ENCODE data around the gene MRPS35. TPM values are rescaled to one million over a fixed set of nuclear protein-coding genes. Genes with fewer than 3 reads are reported as not detected.

The MRPS35 gene
- total RNA-seq, 2 experiments from 2014 or later = 33.9 to 45.5 TPM

DNA sequence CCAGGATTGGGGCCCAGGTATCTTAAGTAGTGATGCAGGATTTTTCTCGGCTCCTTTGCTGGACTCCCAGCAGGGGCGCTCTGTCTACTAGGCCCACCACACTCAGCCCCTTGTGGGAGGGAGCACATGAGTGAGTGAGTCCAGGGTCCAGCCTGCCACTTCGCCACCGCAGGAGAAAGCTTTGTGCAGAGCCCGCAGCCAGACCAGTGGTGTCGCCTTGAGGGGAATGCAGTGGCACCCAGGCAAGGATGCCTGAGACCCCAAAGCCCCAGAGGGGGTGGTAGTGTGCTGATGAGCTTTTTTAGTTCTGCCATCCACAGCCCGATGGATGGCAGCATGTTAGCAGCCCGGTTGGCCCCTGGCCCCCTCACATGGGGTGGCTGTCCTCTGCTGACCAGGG lies 5.4 kb upstream of the MRPS35 start:
- CTCF ChIA-PET (ENCODE audit: unreplicated experiment) = no interaction called here
- Histone ChIP-seq H4K20me1 (ENCODE audit: insufficient read depth, low read length) (no peaks in the 10 kb centered on the region), H3K4me2 (ENCODE audit: low read length) (no peak overlapping the region), H3K4me3 (ENCODE audit: low read depth, low read length, poor library complexity, severe bottlenecking) (no peak overlapping the region), H2AFZ (ENCODE audit: low read length) (no peak overlapping the region), H3K9me3 (ENCODE audit: low read length) (no peaks in the 10 kb centered on the region), H3K36me3 (ENCODE audit: insufficient read depth, low read length) (no peaks in the 10 kb centered on the region), H3K4me1 (ENCODE audit: insufficient read depth, low read length, poor library complexity, severe bottlenecking) (peaks cover 5% of the 10 kb centered on the region), H3K27ac (ENCODE audit: low read depth, low read length, poor library complexity, severe bottlenecking) (no peak overlapping the region), H3K9me2 (ENCODE audit: insufficient read depth, low read length) (no peaks in the 10 kb centered on the region), H3K79me2 (ENCODE audit: insufficient read depth, low read depth, low read length) (peaks cover 2% of the 10 kb centered on the region; the same call in 1 of the 2 replicates)
- TF ChIP-seq, protein P1, sequence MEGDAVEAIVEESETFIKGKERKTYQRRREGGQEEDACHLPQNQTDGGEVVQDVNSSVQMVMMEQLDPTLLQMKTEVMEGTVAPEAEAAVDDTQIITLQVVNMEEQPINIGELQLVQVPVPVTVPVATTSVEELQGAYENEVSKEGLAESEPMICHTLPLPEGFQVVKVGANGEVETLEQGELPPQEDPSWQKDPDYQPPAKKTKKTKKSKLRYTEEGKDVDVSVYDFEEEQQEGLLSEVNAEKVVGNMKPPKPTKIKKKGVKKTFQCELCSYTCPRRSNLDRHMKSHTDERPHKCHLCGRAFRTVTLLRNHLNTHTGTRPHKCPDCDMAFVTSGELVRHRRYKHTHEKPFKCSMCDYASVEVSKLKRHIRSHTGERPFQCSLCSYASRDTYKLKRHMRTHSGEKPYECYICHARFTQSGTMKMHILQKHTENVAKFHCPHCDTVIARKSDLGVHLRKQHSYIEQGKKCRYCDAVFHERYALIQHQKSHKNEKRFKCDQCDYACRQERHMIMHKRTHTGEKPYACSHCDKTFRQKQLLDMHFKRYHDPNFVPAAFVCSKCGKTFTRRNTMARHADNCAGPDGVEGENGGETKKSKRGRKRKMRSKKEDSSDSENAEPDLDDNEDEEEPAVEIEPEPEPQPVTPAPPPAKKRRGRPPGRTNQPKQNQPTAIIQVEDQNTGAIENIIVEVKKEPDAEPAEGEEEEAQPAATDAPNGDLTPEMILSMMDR (conservative IDR thresholded peaks at IDR 0.05; ENCODE audit: low read length) = no peak; the same call in 1 of the 2 replicates
- no peak for TF ChIP-seq EZH2phosphoT487 (IDR thresholded peaks at IDR 0.05; ENCODE audit: borderline replicate concordance, low read depth, low read length)
- DNase-seq (ENCODE audit: low spot score) = no peak
- intact Hi-C loops (cut with micrococcal nuclease; ENCODE audit: unreplicated experiment) = no loop called here
- no TSS peak for BruUV-seq (replicated peaks)
- POLR2A ChIA-PET = no interaction called here

DNA sequence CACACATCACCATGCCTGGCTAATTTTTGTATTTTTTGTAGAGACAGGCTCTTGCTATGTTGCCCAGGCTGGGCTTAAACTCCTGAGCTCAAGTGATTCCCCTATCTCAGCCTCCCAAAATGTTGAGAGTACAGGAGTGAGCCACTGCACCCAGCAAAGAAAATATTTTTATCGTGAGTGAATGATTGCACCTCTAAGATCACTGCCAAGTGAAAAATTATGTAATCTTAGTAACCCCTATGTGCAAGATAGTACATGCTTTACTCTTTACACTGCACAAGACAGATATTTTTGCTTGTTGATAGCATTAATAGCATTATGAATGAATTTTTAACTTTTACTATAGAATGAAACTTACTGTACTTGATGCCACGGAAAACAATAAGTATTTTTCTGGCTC lies 3.4 kb upstream of the MRPS35 start:
- Histone ChIP-seq H3K9me3 (ENCODE audit: low read length) (no peaks in the 10 kb centered on the region), H3K4me3 (ENCODE audit: low read depth, low read length, poor library complexity, severe bottlenecking) (no peak overlapping the region), H3K79me2 (ENCODE audit: insufficient read depth, low read depth, low read length) (peaks cover 19% of the 10 kb centered on the region), H3K9me2 (ENCODE audit: insufficient read depth, low read length) (no peaks in the 10 kb centered on the region), H3K36me3 (ENCODE audit: insufficient read depth, low read length) (no peaks in the 10 kb centered on the region), H2AFZ (ENCODE audit: low read length) (no peak overlapping the region), H3K27ac (ENCODE audit: low read depth, low read length, poor library complexity, severe bottlenecking) (no peak overlapping the region), H4K20me1 (ENCODE audit: insufficient read depth, low read length) (no peaks in the 10 kb centered on the region; the same call in 1 of the 2 replicates), H3K4me2 (ENCODE audit: low read length) (no peak overlapping the region), H3K4me1 (ENCODE audit: insufficient read depth, low read length, poor library complexity, severe bottlenecking) (peaks cover 13% of the 10 kb centered on the region)
- TF ChIP-seq, protein P1 (conservative IDR thresholded peaks at IDR 0.05; ENCODE audit: low read length) = no peak
- BruUV-seq (replicated peaks) = no TSS peak
- intact Hi-C loops (cut with micrococcal nuclease; ENCODE audit: unreplicated experiment) = no loop called here
- no peak for DNase-seq (ENCODE audit: low spot score)
- POLR2A ChIA-PET = interaction anchor here (0.6 to 1.2 kb wide), 3 partner anchors 25 to 527 kb away, joined by 3 read pairs; no protein-coding TSS in a partner anchor
- CTCF ChIA-PET (ENCODE audit: unreplicated experiment) = no interaction called here

DNA sequence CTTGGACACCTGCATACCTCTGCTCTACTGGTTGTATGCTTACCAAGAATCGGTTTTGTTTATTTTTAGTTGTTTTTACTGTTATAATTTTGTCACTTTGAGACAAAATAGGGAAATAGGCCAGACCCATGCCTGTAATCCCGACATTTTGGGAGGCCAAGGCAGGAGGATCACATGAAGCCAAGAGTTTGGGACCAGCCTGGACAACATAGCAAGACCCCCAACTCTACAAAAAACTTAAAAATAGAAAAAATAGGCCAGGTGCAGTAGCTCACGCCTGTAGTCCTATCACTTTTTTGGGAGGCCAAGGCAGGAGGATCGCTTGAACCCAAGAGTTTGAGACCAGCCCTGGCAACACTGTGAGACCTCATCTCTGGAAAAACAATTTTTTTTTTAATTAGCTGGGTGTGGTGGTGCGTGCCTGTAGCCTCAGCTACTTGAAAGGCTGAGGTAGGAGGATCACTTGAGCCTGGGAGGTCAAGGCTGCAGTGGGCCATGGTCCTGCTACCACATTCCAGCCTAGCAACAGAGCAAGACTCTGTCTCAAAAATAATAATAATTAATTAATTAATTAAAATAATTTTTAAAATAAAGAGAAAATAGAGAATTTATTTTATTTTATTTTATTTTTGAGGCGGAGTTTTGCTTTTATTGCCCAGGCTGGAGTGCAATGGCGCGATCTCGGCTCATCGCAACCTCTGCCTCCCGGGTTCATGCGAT lies 1.3 kb upstream of the MRPS35 start:
- H3K4me2 ChIP-seq (ENCODE audit: low read length) = no peak overlapping the region; the same call in 1 of the 2 replicates
- no peak overlapping the region for H3K4me3 ChIP-seq (ENCODE audit: low read depth, low read length, poor library complexity, severe bottlenecking)
- BruUV-seq (replicated peaks) = no TSS peak
- ChIA-PET POLR2A (interaction anchor here (1.0 to 1.4 kb wide), 5 partner anchors 11 to 81 kb away, joined by 3 read pairs; no protein-coding TSS in a partner anchor), CTCF (ENCODE audit: unreplicated experiment) (no interaction called here)
- no peaks in the 10 kb centered on the region for H3K9me2 ChIP-seq (ENCODE audit: insufficient read depth, low read length)
- H2AFZ ChIP-seq (ENCODE audit: low read length) = peak overlapping the region; percentile 97; the same call in 1 of the 2 replicates
- no peaks in the 10 kb centered on the region for H3K9me3 ChIP-seq (ENCODE audit: low read length)
- no peak for DNase-seq (ENCODE audit: low spot score)
- H3K79me2 ChIP-seq (ENCODE audit: insufficient read depth, low read depth, low read length) = peaks cover 40% of the 10 kb centered on the region
- intact Hi-C loops (cut with micrococcal nuclease; ENCODE audit: unreplicated experiment) = no loop called here
- H3K36me3 ChIP-seq (ENCODE audit: insufficient read depth, low read length) = peaks cover 19% of the 10 kb centered on the region
- TF ChIP-seq EZH2phosphoT487 (IDR thresholded peaks at IDR 0.05; ENCODE audit: borderline replicate concordance, low read depth, low read length) = no peak
- TF ChIP-seq, protein P1 (conservative IDR thresholded peaks at IDR 0.05; ENCODE audit: low read length) = no peak
- H4K20me1 ChIP-seq (ENCODE audit: insufficient read depth, low read length) = peaks cover 3% of the 10 kb centered on the region; the same call in 1 of the 2 replicates
- no peak overlapping the region for H3K27ac ChIP-seq (ENCODE audit: low read depth, low read length, poor library complexity, severe bottlenecking)
- H3K4me1 ChIP-seq (ENCODE audit: insufficient read depth, low read length, poor library complexity, severe bottlenecking) = peaks cover 15% of the 10 kb centered on the region

Measured in OCI-LY7 (cell line).